ENCODE data around the gene SCAMP2.
"Not testable (repeated sequence)": the region's sequence is repeated elsewhere in the genome, so short reads cannot be mapped to it uniquely, and the experiment has no call there.

GRCh38 chr15:74887537-74888193, 14.5 kb upstream of the SCAMP2 start:
- not testable (repeated sequence) for TF ChIP-seq CTCF (IDR thresholded peaks at IDR 0.05; ENCODE audit: poor library complexity, severe bottlenecking); EZH2 (IDR thresholded peaks at IDR 0.05; ENCODE audit: borderline replicate concordance, insufficient read depth, low read length, poor library complexity, severe bottlenecking)
